GM18499 (cell line): ENCODE data around the gene LRRC75B.
"Not testable (repeated sequence)": the region's sequence is repeated elsewhere in the genome, so short reads cannot be mapped to it uniquely, and the experiment has no call there.

Experiments used
- ATAC-seq: cut with Tn5 transposase; IDR thresholded peaks from one replicate; pipeline ENCODE4 v1.9.1; 2021; ENCODE audit warnings: moderate number of reproducible peaks; ENCODE audit not compliant: insufficient read depth, unreplicated experiment

Gene LRRC75B

GRCh38 chr22:24559471-24559870 lies 33.4 kb downstream of the LRRC75B start:
- ATAC-seq = no peak

DNA sequence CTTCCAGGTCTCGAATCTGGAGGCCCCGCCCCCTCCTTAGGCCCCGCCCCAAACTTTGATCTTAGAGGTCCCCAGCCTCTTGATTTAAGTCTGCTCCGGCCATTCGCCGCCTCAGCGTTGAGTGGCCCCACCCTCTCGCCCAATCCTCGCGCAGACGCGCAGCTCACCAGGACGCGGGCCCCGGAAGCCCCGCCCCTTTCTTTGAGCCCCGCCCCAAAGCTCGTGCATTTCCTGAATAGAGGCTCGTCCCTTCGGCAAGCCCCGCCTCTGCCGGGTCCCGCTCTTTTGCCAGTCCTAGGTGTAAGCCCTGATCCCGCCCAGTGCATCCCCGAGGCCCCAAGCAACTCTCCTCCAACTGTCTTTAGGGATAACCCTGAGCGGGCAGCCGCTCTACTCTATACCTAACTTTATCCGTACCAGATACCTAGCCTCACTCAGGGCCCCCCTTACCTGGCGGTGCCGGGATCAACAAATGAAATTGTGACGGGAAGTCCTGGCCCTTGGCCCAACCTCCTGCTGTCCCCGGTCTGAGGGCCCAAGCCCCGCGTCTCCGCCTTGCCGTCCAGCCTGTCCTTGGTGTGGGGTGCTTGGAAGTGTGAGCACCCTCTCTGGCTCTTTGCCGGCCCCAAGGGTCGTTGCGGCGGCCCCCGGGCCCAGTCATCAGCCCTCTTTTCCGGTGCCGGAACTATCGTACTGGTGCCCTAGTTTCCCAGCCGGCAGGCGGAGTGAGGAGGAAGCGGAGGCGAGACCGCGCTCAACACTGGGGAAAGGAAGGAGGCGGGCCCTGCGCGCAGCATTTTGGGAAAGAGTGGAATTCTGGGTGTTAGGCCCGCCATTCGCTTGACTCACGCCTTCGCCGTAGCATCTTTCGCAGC lies 37.5 kb downstream of the LRRC75B start, which contains the start of gene SNRPD3:
Gene SNRPD3, plus strand, starts transcription at position 835 of the 875 bp plus-strand sequence. CDS start 1,676 bp downstream, outside the sequence.
- ATAC-seq = peak; percentile 41

DNA sequence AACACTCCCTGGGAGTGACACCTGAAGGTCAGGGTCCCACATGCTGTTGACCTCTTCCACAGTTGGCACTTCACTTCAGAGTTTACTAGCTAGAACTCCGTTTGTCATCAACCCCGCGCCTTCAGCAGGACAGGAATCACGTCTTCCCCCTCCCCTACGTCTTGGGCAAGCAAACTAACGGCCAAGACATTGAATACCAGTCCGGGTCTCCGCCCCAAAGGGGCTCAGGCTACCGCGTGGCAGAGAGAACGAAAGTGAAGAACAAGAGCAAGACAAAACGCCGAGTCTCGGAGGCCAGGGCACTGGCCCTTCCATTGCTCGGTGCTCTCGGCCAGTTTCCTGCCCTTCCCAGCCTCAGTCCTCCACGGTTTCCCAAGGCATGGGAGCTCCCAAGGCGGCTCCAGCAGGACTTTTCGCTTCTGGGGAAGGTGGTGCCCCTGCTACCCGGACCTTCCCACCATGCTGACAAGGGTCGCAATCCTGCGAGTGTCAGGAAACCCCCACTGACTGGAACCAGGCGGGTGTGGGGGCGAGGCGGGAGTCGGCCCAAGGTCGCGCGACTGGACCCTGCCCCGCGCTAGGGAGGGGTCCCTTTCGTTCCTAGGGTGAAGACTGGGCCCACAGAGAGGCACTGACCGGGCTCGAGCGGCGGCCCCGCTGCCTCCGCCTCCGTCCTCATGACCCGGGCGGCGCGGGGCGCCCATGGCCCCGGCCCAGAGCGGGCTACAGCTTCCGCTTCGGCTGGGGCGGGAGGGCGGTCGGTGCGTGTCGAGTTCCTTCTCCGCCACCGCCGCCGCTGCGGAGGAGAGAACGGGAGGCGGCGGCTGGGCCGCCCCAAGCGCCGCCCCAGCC lies 38.3 kb downstream of the LRRC75B start, which contains the start of gene GUCD1:
Gene GUCD1, minus strand, starts transcription at position 826 of the 852 bp plus-strand sequence. Its CDS starts 147 bp downstream, at position 679.
- peak; percentile 8 for ATAC-seq

DNA sequence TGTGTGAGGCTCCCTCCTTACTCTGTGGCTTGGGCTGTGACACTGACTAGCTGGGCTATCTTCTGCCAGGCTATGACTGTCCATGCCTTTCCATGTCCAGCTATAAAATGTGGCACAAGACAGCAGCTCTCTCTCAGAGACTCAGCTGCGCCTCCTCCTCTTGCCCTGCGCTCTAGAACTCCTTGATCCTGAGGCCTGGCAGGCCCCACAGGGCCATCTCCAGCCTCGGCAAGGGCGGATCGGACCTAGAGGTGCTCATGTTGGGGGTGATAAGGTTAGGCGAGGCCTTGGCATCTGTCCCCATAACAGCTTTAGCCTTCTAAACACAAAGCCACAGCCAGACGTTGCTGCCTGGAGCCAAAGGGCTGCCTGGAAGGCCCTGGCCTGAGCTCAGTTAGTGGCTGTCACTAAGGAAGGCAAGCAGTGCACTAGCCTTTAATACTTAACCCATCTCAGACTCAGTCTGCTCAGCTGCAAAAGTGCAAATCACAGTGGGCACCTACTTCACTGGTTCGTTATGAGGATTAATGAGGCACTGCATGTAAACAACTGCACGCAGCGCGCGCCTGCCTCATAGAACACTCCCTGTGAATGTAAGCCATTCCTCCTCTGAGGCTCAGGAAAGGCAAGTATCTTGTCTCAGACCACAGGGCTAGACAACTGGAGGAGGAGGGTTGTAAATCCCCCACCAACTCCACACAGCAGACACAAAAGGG lies 39.1 kb downstream of the LRRC75B start:
- no peak for ATAC-seq

- not testable (repeated sequence) for ATAC-seq
Observed at GRCh38 chr22:24552503-24553286, 40.2 kb downstream of the LRRC75B start.

GRCh38 chr22:24550902-24551435 lies 41.9 kb downstream of the LRRC75B start:
- ATAC-seq = no peak

- ATAC-seq = no peak
Observed at GRCh38 chr22:24550028-24550901, 42.6 kb downstream of the LRRC75B start.

DNA sequence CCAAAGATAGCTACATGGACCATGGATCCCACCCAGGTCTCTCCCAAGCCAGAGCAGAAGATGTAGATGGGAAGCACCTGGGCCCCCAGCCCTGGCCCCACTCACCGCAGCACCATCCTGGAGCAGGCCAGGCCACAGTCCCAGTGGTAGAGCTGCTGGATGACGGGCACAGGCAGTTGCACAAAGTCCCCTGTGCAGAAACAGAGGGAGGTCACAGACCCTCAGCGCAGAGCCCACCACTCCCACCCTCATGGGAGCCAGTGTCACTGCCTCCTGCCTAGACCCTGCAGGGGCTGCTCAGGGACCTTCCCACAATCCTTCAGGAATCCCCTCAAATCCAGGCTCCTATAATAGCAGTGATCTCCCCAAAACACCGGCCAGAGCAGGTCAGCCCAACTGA lies 44.1 kb downstream of the LRRC75B start:
- ATAC-seq = no peak

- no peak for ATAC-seq
Observed at GRCh38 chr22:24543679-24544243, 49.1 kb downstream of the LRRC75B start.

DNA sequence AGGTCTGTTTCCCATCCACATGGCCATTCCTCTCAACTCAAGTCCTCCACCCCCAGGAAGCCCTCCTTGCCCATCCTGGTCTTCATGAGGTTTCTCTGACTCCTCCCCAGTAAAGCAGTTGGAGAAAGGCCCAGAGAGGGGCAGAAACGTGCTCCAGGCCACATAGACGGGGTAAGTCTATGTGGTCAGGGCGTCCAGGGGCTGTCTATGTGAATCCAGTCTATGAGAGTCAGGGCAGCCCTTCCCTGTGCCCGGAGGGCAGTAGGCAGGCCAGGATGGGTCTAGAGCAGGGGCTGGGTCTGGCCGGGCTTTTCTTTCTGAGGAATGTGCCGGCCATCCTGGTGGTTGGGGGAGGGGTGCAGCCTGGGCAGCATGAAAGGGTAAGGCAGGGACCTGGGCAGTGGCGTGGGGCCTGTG lies 49.7 kb downstream of the LRRC75B start:
- no peak for ATAC-seq

GRCh38 chr22:24542641-24543040 lies 50.2 kb downstream of the LRRC75B start:
- ATAC-seq = no peak

GRCh38 chr22:24541681-24542515 lies 51.0 kb downstream of the LRRC75B start:
- no peak for ATAC-seq

DNA sequence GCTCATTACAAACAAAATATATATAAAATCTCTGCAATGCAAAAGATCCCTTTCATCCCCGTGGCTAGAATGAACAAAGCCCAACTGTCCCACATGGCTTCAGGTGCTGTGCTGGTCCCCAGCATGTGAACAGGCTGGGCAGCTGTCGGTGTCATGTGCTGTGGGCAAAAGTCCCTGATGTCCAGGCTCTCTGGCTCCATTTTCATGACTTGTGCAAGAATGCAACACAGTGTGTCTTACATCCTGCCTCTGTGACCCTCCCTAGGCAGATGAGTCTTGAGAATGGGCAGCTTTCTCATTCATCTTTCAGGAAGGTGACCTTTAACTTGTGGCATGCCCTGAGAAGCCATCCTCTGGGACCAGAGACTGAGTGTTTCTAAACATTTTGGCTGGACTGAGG lies 52.4 kb downstream of the LRRC75B start:
- no peak for ATAC-seq

DNA sequence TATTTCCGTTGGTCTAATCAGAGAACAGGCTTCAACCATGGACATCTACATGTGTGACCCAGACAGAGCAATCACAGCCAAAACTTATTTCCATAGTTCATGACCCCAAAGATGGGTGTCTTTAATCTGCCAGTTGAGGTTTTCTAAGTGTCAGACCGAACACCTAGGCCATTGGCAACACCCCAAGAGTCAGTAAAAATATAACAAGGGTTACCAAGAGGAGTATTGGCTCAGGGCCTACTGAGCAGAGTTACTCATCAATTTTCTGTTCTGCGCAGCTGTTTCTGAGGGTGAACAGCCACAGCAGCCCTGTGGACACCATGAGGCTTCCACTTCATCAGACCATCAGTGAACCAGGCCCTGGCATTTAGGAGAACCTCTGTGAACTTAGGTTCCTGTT lies 56.8 kb downstream of the LRRC75B start:
- ATAC-seq = no peak
